ENCODE data around the gene SLC4A7.

SLC4A7 gene

DNA sequence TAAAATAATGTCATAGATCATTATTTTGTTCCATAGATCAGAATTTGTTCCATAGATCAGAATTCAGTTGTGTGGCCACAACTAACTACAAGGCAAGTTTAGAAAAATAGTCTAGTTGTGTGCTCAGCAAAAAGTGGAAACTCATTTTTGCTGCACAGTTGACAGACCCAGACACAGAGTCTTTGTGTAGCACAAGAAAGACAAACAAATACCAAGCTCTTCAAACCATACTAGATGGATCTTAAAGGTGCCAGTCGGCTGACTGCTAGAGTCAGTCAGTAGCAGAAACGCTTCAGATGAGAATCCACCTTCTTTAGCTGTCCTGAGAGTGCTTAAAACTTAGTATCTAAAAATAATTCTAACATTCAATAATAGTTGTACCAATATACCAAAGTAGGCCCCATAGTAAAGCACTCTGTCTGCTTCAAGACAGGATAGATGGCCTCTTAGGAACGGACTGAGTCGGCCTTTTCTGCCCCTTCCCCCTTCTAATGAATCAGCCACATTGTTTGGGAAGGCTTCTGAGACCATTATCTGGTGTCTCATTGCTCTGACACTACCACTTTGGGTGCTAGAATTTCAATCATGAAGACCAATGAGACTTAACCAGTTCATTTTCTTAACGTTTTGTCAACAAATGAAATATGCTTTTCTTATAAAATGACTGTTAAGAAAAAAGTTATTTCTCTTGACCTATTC is 27.7 kb upstream of the SLC4A7 start:
- TF ChIP-seq POLR2AphosphoS5 (IDR thresholded peaks at IDR 0.05; ENCODE audit: low read depth, low read length) (no peak), POU2F2 (IDR thresholded peaks at IDR 0.05; ENCODE audit: low read depth, low read length) (no peak)
- no peak for FAIRE-seq
- no peak for DNase-seq (ENCODE audit: insufficient read length, low spot score)

DNA sequence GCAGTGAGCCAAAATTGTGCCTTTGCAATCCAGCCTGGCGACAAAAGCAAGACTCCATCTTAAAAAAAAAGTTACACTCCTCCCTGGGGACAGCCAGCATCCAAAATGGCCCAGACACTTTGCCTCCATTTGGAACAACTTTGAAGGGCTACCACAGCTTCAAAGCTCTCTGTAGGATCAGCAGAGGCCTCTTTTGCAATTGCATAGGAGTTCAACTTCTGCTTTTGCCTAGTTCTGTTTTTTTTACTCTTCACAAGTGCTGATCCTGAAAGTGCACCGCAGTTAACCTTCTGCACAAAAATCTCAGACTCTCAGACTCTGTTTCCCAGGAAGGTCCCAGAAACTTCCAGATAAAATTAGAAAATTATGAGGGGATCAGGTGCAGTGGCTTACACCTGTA is 25.2 kb upstream of the SLC4A7 start:
- no peak for DNase-seq (ENCODE audit: insufficient read length, low spot score)
- FAIRE-seq, result no peak
- TF ChIP-seq TAF1 (IDR thresholded peaks at IDR 0.05; ENCODE audit: low read depth, low read length), result no peak
- TF ChIP-seq POLR2A (IDR thresholded peaks at IDR 0.05; ENCODE audit: low read depth, low read length), result no peak
- no peak for TF ChIP-seq PAX5 (IDR thresholded peaks at IDR 0.05; ENCODE audit: insufficient read depth, low read length, severe bottlenecking)
- no peak for TF ChIP-seq SPI1 (IDR thresholded peaks at IDR 0.05; ENCODE audit: low read depth, low read length)
- TF ChIP-seq POU2F2 (IDR thresholded peaks at IDR 0.05; ENCODE audit: low read depth, low read length), result no peak
- TF ChIP-seq POLR2AphosphoS5 (IDR thresholded peaks at IDR 0.05; ENCODE audit: low read depth, low read length), result no peak

DNA sequence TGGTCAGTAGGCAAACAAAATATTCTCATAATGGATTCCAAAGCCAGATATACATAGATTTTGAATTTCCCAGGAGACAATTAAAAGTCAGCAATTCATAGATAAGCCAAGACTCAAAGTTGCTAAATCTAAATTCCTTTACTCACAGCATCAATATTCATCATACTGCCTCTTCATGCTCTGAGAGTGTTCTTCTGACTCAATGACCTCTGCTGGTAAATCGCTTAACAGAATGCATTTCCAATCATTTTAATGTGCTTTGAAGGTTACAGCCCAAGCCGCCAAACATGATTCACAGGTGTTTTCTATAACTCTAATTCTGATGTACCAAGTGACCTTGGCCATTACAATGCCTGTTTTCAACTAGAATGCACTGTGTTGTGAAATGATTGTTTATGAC is 24.2 kb upstream of the SLC4A7 start:
- no peak for DNase-seq (ENCODE audit: insufficient read length, low spot score)
- no peak for FAIRE-seq
- no peak for TF ChIP-seq POLR2AphosphoS5 (IDR thresholded peaks at IDR 0.05; ENCODE audit: low read depth, low read length)
- TF ChIP-seq TAF1 (IDR thresholded peaks at IDR 0.05; ENCODE audit: low read depth, low read length), result no peak
- TF ChIP-seq PAX5 (IDR thresholded peaks at IDR 0.05; ENCODE audit: insufficient read depth, low read length, severe bottlenecking), result no peak
- TF ChIP-seq POU2F2 (IDR thresholded peaks at IDR 0.05; ENCODE audit: low read depth, low read length), result no peak
- no peak for TF ChIP-seq POLR2A (IDR thresholded peaks at IDR 0.05; ENCODE audit: low read depth, low read length)
- no peak for TF ChIP-seq SPI1 (IDR thresholded peaks at IDR 0.05; ENCODE audit: low read depth, low read length)

DNA sequence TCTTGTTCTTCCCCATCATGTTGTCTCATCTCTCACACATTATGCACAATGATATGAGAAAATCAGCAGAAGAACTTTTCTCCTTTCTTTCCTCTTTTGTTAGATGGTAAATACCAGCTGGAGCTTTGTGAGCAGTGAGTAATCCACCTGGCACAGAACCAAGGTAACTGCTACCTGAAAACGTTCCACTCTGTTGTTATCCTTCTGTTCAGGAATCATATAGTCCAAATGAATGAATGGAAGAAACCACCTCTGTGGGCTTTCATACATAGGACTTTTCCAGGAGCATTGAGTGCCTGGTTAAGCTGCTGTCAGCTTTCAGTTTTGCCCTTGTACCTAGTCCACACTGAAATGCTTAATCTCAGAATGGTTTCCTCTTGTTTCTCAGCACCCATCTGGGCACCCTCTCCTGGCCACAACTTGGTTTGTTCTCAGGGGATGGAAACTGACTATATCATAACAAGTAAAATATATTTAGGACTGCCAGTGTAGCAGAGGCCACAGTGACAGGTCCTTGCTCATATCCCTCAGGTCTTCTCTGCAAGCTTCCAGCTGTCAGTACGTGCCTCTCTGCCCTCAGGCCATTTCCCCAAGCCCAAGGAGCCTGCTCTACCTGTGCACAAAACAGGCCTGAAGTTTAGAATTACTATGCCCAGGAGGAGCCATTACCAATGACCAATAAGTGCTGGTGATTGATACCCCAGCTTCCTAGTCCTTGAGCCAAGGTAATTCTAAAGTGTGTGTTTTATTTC is 23.5 kb upstream of the SLC4A7 start:
- TF ChIP-seq POLR2A (IDR thresholded peaks at IDR 0.05; ENCODE audit: low read depth, low read length), result no peak
- no peak for TF ChIP-seq SPI1 (IDR thresholded peaks at IDR 0.05; ENCODE audit: low read depth, low read length)
- no peak for TF ChIP-seq PAX5 (IDR thresholded peaks at IDR 0.05; ENCODE audit: insufficient read depth, low read length, severe bottlenecking)
- TF ChIP-seq TAF1 (IDR thresholded peaks at IDR 0.05; ENCODE audit: low read depth, low read length), result no peak
- TF ChIP-seq POU2F2 (IDR thresholded peaks at IDR 0.05; ENCODE audit: low read depth, low read length), result no peak
- no peak for TF ChIP-seq POLR2AphosphoS5 (IDR thresholded peaks at IDR 0.05; ENCODE audit: low read depth, low read length)
- DNase-seq (ENCODE audit: insufficient read length, low spot score), result no peak
- FAIRE-seq, result no peak

DNA sequence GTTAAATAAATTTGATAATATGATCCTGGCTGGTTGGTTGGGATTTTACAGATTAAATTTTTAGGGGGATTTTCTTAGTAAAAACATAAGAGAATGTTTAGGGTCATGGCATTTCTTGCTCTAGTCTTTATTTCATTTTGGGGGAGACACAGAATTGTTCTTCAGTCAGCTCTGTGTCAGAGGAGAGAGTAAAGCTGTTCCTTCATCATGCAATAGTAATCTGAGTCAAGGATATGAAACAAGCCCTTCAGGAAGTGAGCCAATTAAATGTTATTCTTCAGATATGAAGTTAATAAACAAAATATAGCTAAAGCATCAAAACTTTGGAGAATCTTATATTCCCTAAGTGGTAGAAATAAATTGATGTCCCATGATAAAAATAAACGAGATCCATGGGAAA is 22.9 kb upstream of the SLC4A7 start:
- FAIRE-seq (no peak), DNase-seq (ENCODE audit: insufficient read length, low spot score) (no peak)

DNA sequence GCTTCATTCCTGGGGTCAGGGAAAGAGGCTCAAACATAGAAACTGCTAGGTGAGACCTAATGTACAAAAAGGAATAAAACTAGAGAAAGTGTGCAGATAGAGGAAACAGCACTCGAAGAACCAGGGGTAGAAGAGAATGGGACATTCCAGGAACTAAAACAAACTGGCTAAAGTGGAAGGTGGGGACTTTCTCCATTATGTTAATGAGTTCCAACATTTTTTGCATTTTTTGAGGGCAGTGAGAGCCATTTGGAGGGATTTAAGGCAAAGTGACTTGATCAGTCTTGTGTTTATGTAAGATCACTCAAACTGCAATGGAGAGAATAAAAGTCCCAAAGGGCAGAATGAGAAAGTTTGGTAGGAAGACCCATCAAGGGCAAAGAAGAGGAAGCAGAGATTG is 20.6 kb upstream of the SLC4A7 start:
- no peak for FAIRE-seq
- DNase-seq (ENCODE audit: insufficient read length, low spot score), result no peak
- TF ChIP-seq TAF1 (IDR thresholded peaks at IDR 0.05; ENCODE audit: low read depth, low read length) (no peak), POLR2A (IDR thresholded peaks at IDR 0.05; ENCODE audit: low read depth, low read length) (no peak), POLR2AphosphoS5 (IDR thresholded peaks at IDR 0.05; ENCODE audit: low read depth, low read length) (no peak), POU2F2 (IDR thresholded peaks at IDR 0.05; ENCODE audit: low read depth, low read length) (no peak), SPI1 (IDR thresholded peaks at IDR 0.05; ENCODE audit: low read depth, low read length) (no peak), PAX5 (IDR thresholded peaks at IDR 0.05; ENCODE audit: insufficient read depth, low read length, severe bottlenecking) (no peak)

More for the DNA sequence above, 22.9 kb upstream of the SLC4A7 start:
- TF ChIP-seq TAF1 (IDR thresholded peaks at IDR 0.05; ENCODE audit: low read depth, low read length), result no peak
- TF ChIP-seq PAX5 (IDR thresholded peaks at IDR 0.05; ENCODE audit: insufficient read depth, low read length, severe bottlenecking), result no peak
- no peak for TF ChIP-seq POU2F2 (IDR thresholded peaks at IDR 0.05; ENCODE audit: low read depth, low read length)
- TF ChIP-seq POLR2A (IDR thresholded peaks at IDR 0.05; ENCODE audit: low read depth, low read length), result no peak
- no peak for TF ChIP-seq SPI1 (IDR thresholded peaks at IDR 0.05; ENCODE audit: low read depth, low read length)
- no peak for TF ChIP-seq POLR2AphosphoS5 (IDR thresholded peaks at IDR 0.05; ENCODE audit: low read depth, low read length)

DNA sequence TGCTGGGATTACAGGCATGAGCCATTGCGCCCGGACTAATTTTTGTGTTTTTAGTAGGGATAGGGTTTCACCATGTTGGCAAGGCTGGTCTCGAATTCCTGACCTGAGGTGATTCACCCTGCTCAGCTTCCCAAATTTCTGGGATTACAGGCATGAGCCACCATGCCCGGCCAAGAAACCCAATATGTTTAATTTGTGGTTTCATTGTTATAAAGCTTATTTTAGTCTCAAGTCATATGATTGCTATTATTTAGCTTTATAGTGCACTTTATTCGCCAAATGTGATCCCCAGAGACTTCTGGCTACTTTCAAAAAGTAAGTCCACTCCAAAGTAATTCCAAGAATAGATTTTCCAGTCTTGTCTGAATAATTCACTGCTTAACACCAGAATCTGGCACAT is 19.3 kb upstream of the SLC4A7 start:
- FAIRE-seq (no peak), DNase-seq (ENCODE audit: insufficient read length, low spot score) (no peak)
- TF ChIP-seq POLR2A (IDR thresholded peaks at IDR 0.05; ENCODE audit: low read depth, low read length) (no peak), TAF1 (IDR thresholded peaks at IDR 0.05; ENCODE audit: low read depth, low read length) (no peak), POLR2AphosphoS5 (IDR thresholded peaks at IDR 0.05; ENCODE audit: low read depth, low read length) (no peak), POU2F2 (IDR thresholded peaks at IDR 0.05; ENCODE audit: low read depth, low read length) (no peak), PAX5 (IDR thresholded peaks at IDR 0.05; ENCODE audit: insufficient read depth, low read length, severe bottlenecking) (no peak), SPI1 (IDR thresholded peaks at IDR 0.05; ENCODE audit: low read depth, low read length) (no peak)

DNA sequence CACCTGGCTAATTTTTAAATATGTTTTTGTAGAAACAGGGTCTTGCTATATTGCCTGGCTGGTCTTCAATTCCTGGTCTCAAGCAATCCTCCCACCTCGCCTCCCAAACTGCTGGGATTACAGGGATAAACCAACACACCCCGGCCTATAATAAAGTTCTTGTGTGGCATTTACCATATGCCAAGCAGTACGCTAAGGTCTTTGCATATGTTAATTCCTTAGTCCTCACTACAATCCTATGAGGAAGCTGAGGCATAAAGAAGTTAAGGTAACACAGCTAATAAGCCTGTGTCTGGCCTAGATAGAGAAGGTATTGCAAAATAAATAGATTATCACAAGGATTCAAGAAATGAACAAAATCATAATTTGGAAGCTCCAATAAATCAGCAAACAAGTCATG is 17.6 kb upstream of the SLC4A7 start:
- TF ChIP-seq PAX5 (IDR thresholded peaks at IDR 0.05; ENCODE audit: insufficient read depth, low read length, severe bottlenecking) (no peak), POLR2A (IDR thresholded peaks at IDR 0.05; ENCODE audit: low read depth, low read length) (no peak)
- no peak for DNase-seq (ENCODE audit: insufficient read length, low spot score)

DNA sequence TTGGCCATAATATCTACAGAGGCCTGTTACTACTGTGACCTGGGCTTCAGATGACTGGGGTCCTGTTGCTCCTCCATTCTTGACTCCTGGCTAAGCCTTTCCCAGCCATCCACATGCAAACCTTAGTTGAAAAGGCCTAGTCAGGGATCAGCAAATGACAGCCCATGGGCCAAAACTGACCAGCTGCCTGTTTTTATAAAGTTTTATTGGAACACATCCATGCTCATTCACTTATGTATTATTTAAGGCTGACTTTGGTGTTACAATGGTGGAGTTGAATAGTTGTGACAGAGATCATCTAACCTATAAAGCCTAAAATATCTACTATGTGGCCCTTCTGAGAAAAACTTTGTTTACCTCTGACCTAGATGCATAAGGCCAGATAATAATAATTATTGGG is 16.8 kb upstream of the SLC4A7 start:
- FAIRE-seq (no peak), DNase-seq (ENCODE audit: insufficient read length, low spot score) (no peak)
- TF ChIP-seq SPI1 (IDR thresholded peaks at IDR 0.05; ENCODE audit: low read depth, low read length) (no peak), POLR2A (IDR thresholded peaks at IDR 0.05; ENCODE audit: low read depth, low read length) (no peak), TAF1 (IDR thresholded peaks at IDR 0.05; ENCODE audit: low read depth, low read length) (no peak), POU2F2 (IDR thresholded peaks at IDR 0.05; ENCODE audit: low read depth, low read length) (no peak), POLR2AphosphoS5 (IDR thresholded peaks at IDR 0.05; ENCODE audit: low read depth, low read length) (no peak), PAX5 (IDR thresholded peaks at IDR 0.05; ENCODE audit: insufficient read depth, low read length, severe bottlenecking) (no peak)

More for the DNA sequence above, 17.6 kb upstream of the SLC4A7 start:
- no peak for FAIRE-seq

DNA sequence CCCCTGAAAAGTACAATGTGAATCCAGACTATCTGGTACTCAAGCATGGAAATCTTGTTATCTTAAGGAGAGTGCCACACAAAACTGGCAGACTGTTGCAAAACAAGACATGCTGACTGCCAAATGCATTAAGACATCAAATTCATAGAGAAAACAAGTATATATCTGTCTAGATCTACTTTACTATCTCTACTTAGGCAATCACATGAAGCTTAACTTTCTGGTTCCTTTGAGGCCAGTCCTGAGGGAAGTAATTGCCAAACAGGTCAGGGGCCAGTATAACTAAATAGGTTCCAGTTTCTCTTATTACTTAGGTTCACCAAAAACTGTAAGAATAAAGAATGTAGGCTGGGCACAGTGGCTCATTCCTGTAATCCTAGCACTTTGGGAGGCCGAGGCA is 15.9 kb upstream of the SLC4A7 start:
- TF ChIP-seq POLR2AphosphoS5 (IDR thresholded peaks at IDR 0.05; ENCODE audit: low read depth, low read length), result no peak
- TF ChIP-seq SPI1 (IDR thresholded peaks at IDR 0.05; ENCODE audit: low read depth, low read length), result no peak
- no peak for TF ChIP-seq PAX5 (IDR thresholded peaks at IDR 0.05; ENCODE audit: insufficient read depth, low read length, severe bottlenecking)
- no peak for TF ChIP-seq POU2F2 (IDR thresholded peaks at IDR 0.05; ENCODE audit: low read depth, low read length)
- no peak for TF ChIP-seq TAF1 (IDR thresholded peaks at IDR 0.05; ENCODE audit: low read depth, low read length)
- TF ChIP-seq POLR2A (IDR thresholded peaks at IDR 0.05; ENCODE audit: low read depth, low read length), result no peak
- FAIRE-seq (no peak), DNase-seq (ENCODE audit: insufficient read length, low spot score) (no peak)
